ENCODE measurements around the gene ACACB. TPM values are rescaled to one million over a fixed set of nuclear protein-coding genes. Genes with fewer than 3 reads are reported as not detected.

The ACACB gene
- total and polyA plus RNA-seq, 2 donors (not counting 3 experiments of a cell fraction or from before 2014, with no cell fraction given), result 1.3 to 5.7 TPM

DNA sequence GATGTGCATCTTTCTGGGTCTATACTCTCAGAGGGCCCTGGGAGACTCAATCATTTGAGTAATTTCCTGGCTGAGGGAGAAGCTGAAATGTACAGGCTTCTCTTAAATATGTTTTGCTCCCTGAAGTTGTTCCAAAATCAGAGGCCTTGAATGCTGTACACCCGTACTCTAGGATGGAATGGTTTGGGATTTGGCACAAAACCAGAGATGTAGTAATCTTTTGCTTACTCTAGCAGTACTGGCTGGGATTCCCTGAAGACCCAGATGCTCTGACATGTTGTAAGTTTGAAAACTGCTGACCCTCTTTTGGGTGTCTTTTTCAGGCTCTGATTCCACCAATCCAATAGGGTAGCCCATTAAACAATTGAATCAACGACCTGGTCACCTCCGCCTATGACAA is 10.4 kb downstream of the ACACB start:
- Histone ChIP-seq H3K9me3 (replicated peaks; ENCODE audit: control insufficient read depth, insufficient read depth, low read length) (no peaks in the 10 kb centered on the region), H3K4me2 (ENCODE audit: insufficient read depth, low read length) (no peak overlapping the region), H3K27me3 (ENCODE audit: control insufficient read depth in 2 of 2, insufficient read depth in 2 of 2, low read length in 2 of 2) (no peaks in the 10 kb centered on the region), H3K79me2 (ENCODE audit: control insufficient read depth, insufficient read depth, low read length) (no peaks in the 10 kb centered on the region), H3K27ac (ENCODE audit: insufficient read depth, low read depth, low read length) (no peak overlapping the region), H4K20me1 (replicated peaks; ENCODE audit: control insufficient read depth, extremely low read depth, insufficient read depth, low read length) (no peaks in the 10 kb centered on the region), H3K9me1 (replicated peaks; ENCODE audit: control insufficient read depth, extremely low read depth, insufficient read depth, low read length) (no peaks in the 10 kb centered on the region), H3K36me3 (ENCODE audit: control insufficient read depth in 2 of 2, extremely low read depth in 1 of 2, insufficient read depth in 2 of 2, low read length in 2 of 2) (no peaks in the 10 kb centered on the region), H3K4me1 (ENCODE audit: control insufficient read depth, extremely low read depth, insufficient read depth, low read length) (no peaks in the 10 kb centered on the region), H3K9ac (replicated peaks; ENCODE audit: extremely low read depth, insufficient read depth, low read length) (no peak overlapping the region), H2AFZ (ENCODE audit: low read depth, low read length) (no peak overlapping the region), H3K4me3 (replicated peaks in 1 of 3; ENCODE audit: insufficient read depth in 1 of 3, low read depth in 1 of 3, low read length in 3 of 3) (no peak overlapping the region)
- ChIA-PET CTCF (no interaction called here), POLR2A (no interaction called here)
- TF ChIP-seq GATA2 (IDR thresholded peaks at IDR 0.05; ENCODE audit: insufficient read depth, insufficient read length, low read depth, low read length) (no peak), MYC (IDR thresholded peaks at IDR 0.05; ENCODE audit: low read depth, low read length) (no peak), EZH2 (IDR thresholded peaks at IDR 0.05; ENCODE audit: borderline replicate concordance, low read depth, low read length, severe bottlenecking) (no peak), JUN (IDR thresholded peaks at IDR 0.05; ENCODE audit: borderline replicate concordance, insufficient read depth, insufficient read length, low read depth) (no peak), POLR2A (IDR thresholded peaks at IDR 0.05; ENCODE audit: low read depth, low read length) (no peak), FOS (IDR thresholded peaks at IDR 0.05; ENCODE audit: borderline replicate concordance, insufficient read depth, low read length) (no peak), POLR2AphosphoS5 (IDR thresholded peaks at IDR 0.05; ENCODE audit: insufficient read depth, low read depth, low read length) (no peak)
- TF ChIP-seq, protein P1, sequence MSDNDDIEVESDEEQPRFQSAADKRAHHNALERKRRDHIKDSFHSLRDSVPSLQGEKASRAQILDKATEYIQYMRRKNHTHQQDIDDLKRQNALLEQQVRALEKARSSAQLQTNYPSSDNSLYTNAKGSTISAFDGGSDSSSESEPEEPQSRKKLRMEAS (IDR thresholded peaks at IDR 0.05; ENCODE audit: insufficient read depth, insufficient read length), result no peak
- TF ChIP-seq, protein P2, sequence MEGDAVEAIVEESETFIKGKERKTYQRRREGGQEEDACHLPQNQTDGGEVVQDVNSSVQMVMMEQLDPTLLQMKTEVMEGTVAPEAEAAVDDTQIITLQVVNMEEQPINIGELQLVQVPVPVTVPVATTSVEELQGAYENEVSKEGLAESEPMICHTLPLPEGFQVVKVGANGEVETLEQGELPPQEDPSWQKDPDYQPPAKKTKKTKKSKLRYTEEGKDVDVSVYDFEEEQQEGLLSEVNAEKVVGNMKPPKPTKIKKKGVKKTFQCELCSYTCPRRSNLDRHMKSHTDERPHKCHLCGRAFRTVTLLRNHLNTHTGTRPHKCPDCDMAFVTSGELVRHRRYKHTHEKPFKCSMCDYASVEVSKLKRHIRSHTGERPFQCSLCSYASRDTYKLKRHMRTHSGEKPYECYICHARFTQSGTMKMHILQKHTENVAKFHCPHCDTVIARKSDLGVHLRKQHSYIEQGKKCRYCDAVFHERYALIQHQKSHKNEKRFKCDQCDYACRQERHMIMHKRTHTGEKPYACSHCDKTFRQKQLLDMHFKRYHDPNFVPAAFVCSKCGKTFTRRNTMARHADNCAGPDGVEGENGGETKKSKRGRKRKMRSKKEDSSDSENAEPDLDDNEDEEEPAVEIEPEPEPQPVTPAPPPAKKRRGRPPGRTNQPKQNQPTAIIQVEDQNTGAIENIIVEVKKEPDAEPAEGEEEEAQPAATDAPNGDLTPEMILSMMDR (IDR thresholded peaks at IDR 0.05; ENCODE audit: extremely low read depth in 1 of 2, insufficient read depth in 1 of 2, low read depth in 1 of 2, low read length in 2 of 2), result no peak
- FAIRE-seq (no peak), DNase-seq (ENCODE audit: low read depth, low spot score) (no peak)
- intact Hi-C loops (cut with micrococcal nuclease), result no loop called here
- dilution Hi-C loops (cut with MboI; ENCODE audit: extremely low pct_ligation_motif_present, low sequenced_read_pairs), result no loop called here
- BruUV-seq (replicated peaks), result no TSS peak

Measured in endothelial cell of umbilical vein (primary cell).